Ascending aorta (tissue), 2 donors: ENCODE results near the gene IL17A. TPM values are rescaled to one million over a fixed set of nuclear protein-coding genes. Genes with fewer than 3 reads are reported as not detected.

ENCODE experiments used
- DNase-seq, 2 donors: peaks; one replicate each; pipeline ENCODE4 v3.0.0-alpha.2; 2019; ENCODE audit warnings: low spot score in 2 of 2
- H3K27ac ChIP-seq, 2 donors: fragments of 200-600 bp; sonication (generic); one replicate each; pipeline ENCODE4 v1.5.1; 2016 to 2017; ENCODE audit warnings: mild to moderate bottlenecking in 1 of 2
- H3K27me3 ChIP-seq: fragments of 200-600 bp; sonication (generic); one replicate; pipeline ENCODE4 v1.5.1; 2017
- H3K36me3 ChIP-seq, 2 donors: fragments of 200-600 bp; sonication (generic); one replicate each; pipeline ENCODE4 v1.5.1; 2016
- H3K4me1 ChIP-seq, 2 donors: fragments of 200-600 bp; sonication (generic); one replicate each; pipeline ENCODE4 v1.5.1; 2016 to 2017; ENCODE audit warnings: mild to moderate bottlenecking in 1 of 2
- H3K4me3 ChIP-seq, 2 donors: fragments of 200-600 bp; sonication (generic); one replicate each; pipeline ENCODE4 v1.5.1; 2016 to 2017; ENCODE audit warnings: mild to moderate bottlenecking in 1 of 2
- H3K9me3 ChIP-seq, 2 donors: fragments of 200-600 bp; sonication (generic); one replicate each; pipeline ENCODE4 v1.5.1; 2016
- intact Hi-C: fragments of 100-400 bp; cut with DNase I; formaldehyde crosslinking; loops from one replicate; pipeline ENCODE4 v1.15.1; 2023
- total RNA-seq: library from RNA; depleted of rRNA; stranded (reverse); fragments of >200 nt; gene quantifications from one replicate; pipeline ENCODE4 v1.1.0, GENCODE V29; 2016
- TF ChIP-seq, protein P1 (sequence below), 3 experiments: fragments of 200-600 bp in 2 of 3; fragments of 450-650 bp in 1 of 3; sonication (generic) in 2 of 3; IDR thresholded peaks; one replicate each; pipeline ENCODE4 v1.5.1; 2016 to 2019; ENCODE audit warnings: antibody characterized with exemption in 3 of 3, mild to moderate bottlenecking in 1 of 3, moderate library complexity in 1 of 3

Gene IL17A
- total RNA-seq, 1 donor from 2014 or later: not detected

DNA sequence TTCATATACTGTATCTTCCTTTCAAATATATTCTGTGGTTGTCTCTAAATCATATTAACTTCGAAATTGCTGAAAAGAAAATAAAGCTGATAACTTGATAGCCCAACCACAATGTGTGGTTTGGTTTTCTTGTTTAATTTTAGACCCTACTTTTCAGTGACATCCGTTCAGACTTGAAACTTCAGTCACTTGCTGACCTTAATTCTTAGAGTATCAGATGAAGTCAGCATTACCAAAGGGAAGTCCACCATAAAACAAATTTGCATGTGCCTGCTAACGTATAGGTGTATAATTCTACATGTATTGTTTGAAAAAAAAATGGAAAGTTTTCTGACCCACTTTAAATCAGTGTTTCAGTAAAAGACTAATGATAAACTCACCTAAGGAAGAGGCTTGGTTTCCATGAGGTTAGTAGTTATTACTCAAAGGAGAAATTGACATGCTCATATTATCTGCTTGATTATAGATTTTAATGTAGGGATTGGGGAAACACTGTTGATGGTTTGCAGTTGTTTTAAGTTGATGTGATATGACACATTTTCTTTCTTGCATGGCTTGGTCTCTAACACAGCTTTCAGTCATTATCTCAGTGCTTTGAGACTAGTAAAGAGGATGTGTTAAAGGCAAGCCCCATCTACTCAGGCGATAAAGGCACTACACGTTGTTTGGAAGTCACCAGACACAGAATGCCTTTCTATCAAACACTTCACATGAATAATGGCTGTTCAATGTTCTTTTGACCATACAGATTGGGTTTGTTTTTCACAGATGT lies 5.2 kb upstream of the IL17A start:
- H3K9me3 ChIP-seq: no peaks in the 10 kb centered on the region
- DNase-seq: no peak

DNA sequence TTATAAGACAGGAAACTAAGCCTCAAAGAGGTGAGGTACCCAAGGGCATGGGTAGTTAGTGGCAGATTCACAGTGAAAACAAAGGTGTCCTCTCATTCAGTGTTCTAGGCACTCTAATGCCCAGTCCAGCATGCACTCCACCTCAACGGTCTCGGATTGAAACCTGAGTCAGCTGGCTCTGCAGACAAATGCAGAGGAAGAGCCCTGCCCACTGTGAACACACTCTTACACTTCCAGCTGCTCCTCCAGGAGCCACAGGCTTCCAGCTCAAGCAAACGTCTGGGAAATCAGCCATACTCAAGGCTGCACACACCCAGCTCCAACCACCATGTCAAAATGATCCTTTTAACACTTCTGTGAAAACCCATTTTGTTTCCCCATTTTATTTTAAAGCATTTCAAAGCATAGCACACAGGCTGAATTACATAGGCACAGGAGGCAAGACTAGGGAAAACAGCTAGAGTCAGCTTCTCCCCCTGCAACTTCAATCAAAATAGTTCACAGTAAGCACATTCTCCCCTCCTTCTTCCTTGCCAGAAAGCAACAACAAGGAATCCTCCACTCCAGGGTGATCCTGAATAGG lies 3.0 kb upstream of the IL17A start:
- no peaks in the 10 kb centered on the region for H3K9me3 ChIP-seq
- no peak overlapping the region for H3K27ac ChIP-seq
- no peak for DNase-seq
- intact Hi-C loops: no loop called here
- H3K4me3 ChIP-seq: no peak overlapping the region
- no peaks in the 10 kb centered on the region for H3K36me3 ChIP-seq
- H3K4me1 ChIP-seq: no peaks in the 10 kb centered on the region
- TF ChIP-seq, protein P1, sequence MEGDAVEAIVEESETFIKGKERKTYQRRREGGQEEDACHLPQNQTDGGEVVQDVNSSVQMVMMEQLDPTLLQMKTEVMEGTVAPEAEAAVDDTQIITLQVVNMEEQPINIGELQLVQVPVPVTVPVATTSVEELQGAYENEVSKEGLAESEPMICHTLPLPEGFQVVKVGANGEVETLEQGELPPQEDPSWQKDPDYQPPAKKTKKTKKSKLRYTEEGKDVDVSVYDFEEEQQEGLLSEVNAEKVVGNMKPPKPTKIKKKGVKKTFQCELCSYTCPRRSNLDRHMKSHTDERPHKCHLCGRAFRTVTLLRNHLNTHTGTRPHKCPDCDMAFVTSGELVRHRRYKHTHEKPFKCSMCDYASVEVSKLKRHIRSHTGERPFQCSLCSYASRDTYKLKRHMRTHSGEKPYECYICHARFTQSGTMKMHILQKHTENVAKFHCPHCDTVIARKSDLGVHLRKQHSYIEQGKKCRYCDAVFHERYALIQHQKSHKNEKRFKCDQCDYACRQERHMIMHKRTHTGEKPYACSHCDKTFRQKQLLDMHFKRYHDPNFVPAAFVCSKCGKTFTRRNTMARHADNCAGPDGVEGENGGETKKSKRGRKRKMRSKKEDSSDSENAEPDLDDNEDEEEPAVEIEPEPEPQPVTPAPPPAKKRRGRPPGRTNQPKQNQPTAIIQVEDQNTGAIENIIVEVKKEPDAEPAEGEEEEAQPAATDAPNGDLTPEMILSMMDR (IDR thresholded peaks at IDR 0.05): no peak
- H3K27me3 ChIP-seq: no peaks in the 10 kb centered on the region

More for the DNA sequence above, 5.2 kb upstream of the IL17A start:
- TF ChIP-seq, protein P1 (IDR thresholded peaks at IDR 0.05): no peak
- Histone ChIP-seq H3K4me1 (no peaks in the 10 kb centered on the region), H3K36me3 (no peaks in the 10 kb centered on the region), H3K27me3 (no peaks in the 10 kb centered on the region), H3K4me3 (no peak overlapping the region), H3K27ac (no peak overlapping the region)
- intact Hi-C loops: no loop called here

DNA sequence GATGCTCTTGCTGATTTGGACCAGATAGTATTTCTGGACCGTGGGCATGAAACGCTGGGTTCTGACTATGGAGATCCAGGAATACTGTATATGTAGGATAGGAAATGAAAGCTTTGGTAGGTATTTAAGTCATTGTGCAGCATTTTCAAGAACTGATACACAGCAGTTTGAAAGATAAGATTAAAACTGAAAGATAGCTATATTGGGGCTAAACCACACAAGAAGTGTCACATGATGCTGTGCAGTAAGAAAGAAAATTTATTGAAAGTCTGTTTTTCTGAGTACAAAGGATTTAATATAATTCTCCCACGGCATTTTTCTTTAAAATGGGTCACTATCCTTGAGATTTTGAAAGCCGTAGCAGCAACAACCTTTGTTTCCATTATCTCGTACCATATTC lies 305 bp downstream of the IL17A start:
- TF ChIP-seq, protein P1 (IDR thresholded peaks at IDR 0.05): no peak
- intact Hi-C loops: no loop called here
- DNase-seq: no peak
- Histone ChIP-seq H3K36me3 (no peaks in the 10 kb centered on the region), H3K9me3 (no peaks in the 10 kb centered on the region), H3K27me3 (no peaks in the 10 kb centered on the region), H3K4me1 (no peaks in the 10 kb centered on the region), H3K27ac (no peak overlapping the region), H3K4me3 (no peak overlapping the region)

DNA sequence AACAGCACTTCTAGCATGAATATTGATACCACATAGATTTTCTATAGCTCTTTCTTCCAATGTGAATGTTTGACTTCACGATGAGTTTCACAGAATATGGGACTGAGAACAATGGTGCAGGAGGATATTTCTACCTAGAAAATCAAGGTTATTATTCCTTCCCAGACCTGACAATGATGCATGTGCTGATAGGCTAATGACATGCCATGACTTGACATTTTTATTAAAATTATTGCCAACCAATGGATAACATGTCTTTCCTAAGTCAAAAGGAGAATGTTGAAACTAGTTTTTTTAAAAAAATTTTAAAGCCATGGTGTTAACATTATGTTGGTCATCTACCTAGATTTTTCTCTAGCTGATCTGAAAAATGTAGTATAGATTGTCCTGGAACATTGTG lies 923 bp downstream of the IL17A start:
- H3K27ac ChIP-seq: no peak overlapping the region
- TF ChIP-seq, protein P1 (IDR thresholded peaks at IDR 0.05): no peak
- H3K36me3 ChIP-seq: no peaks in the 10 kb centered on the region
- intact Hi-C loops: no loop called here
- no peaks in the 10 kb centered on the region for H3K27me3 ChIP-seq
- H3K4me1 ChIP-seq: no peaks in the 10 kb centered on the region
- H3K9me3 ChIP-seq: no peaks in the 10 kb centered on the region
- DNase-seq: no peak
- no peak overlapping the region for H3K4me3 ChIP-seq

GRCh38 chr6:52189974-52190373 lies 3.8 kb downstream of the IL17A start:
- Histone ChIP-seq H3K27me3 (no peaks in the 10 kb centered on the region), H3K9me3 (no peaks in the 10 kb centered on the region), H3K4me3 (no peak overlapping the region), H3K36me3 (no peaks in the 10 kb centered on the region), H3K4me1 (no peaks in the 10 kb centered on the region), H3K27ac (no peak overlapping the region)
- intact Hi-C loops: no loop called here
- no peak for DNase-seq
- TF ChIP-seq, protein P1 (IDR thresholded peaks at IDR 0.05): no peak
